HEK293T (cell line): ENCODE data around the gene NUDT22.
A peak's percentile ranks its signal among the peaks of the same experiment; 100 is the strongest.

Source experiments
- CTCF ChIA-PET: fragments of 350-600 bp; formaldehyde crosslinking; extraction: SDS; loops from one replicate; lab custom pipeline; 2021; ENCODE audit warnings: antibody characterized with exemption, inconsistent platforms; lab: Yijun Ruan, JAX
- POLR2A ChIA-PET: fragments of 350-600 bp; formaldehyde crosslinking; extraction: SDS; loops from one replicate; lab custom pipeline; 2020; ENCODE audit warnings: antibody characterized with exemption, inconsistent platforms; lab: Yijun Ruan, JAX
- DNase-seq: peaks from one replicate; pipeline ENCODE4 v3.0.0; 2012; ENCODE audit warnings: mixed read lengths; ENCODE audit errors: extremely low spot score
- ARNT ChIP-seq: fragments of 450-650 bp; IDR thresholded peaks from 2 replicates; pipeline ENCODE4 v1.6.1; 2017; ENCODE audit warnings: mild to moderate bottlenecking
- BHLHE40 ChIP-seq: fragments of 450-650 bp; IDR thresholded peaks from 2 replicates; pipeline ENCODE4 v1.6.1; 2016; ENCODE audit warnings: mild to moderate bottlenecking, moderate library complexity, borderline replicate concordance
- CTBP1 ChIP-seq: fragments of 450-650 bp; IDR thresholded peaks from 2 replicates; pipeline ENCODE4 v1.6.1; 2016; ENCODE audit warnings: borderline replicate concordance
- ELF4 ChIP-seq: fragments of 450-650 bp; IDR thresholded peaks from 2 replicates; pipeline ENCODE4 v1.6.1; 2017; ENCODE audit warnings: antibody characterized with exemption
- FOXA1 ChIP-seq: fragments of 450-650 bp; IDR thresholded peaks from 2 replicates; pipeline ENCODE4 v1.6.1; 2016; ENCODE audit warnings: mild to moderate bottlenecking
- FOXK2 ChIP-seq: fragments of 450-650 bp; IDR thresholded peaks from 2 replicates; pipeline ENCODE4 v1.6.1; 2016; ENCODE audit warnings: mild to moderate bottlenecking
- FOXM1 ChIP-seq: fragments of 450-650 bp; IDR thresholded peaks from 2 replicates; pipeline ENCODE4 v1.6.1; 2017; ENCODE audit warnings: mild to moderate bottlenecking, borderline replicate concordance
- HDGF ChIP-seq: fragments of 450-650 bp; IDR thresholded peaks from 2 replicates; pipeline ENCODE4 v1.6.1; 2017; ENCODE audit warnings: antibody characterized with exemption, borderline replicate concordance
- L3MBTL2 ChIP-seq: fragments of 450-650 bp; conservative IDR thresholded peaks from 2 replicates; pipeline ENCODE4 v1.6.1; 2016; ENCODE audit warnings: mild to moderate bottlenecking
- LEF1 ChIP-seq: fragments of 450-650 bp; IDR thresholded peaks from 2 replicates; pipeline ENCODE4 v1.6.1; 2017; ENCODE audit warnings: mild to moderate bottlenecking, borderline replicate concordance
- NFRKB ChIP-seq: fragments of 450-650 bp; IDR thresholded peaks from 2 replicates; pipeline ENCODE4 v1.6.1; 2016; ENCODE audit warnings: mild to moderate bottlenecking, moderate library complexity
- PKNOX1 ChIP-seq: fragments of 450-650 bp; IDR thresholded peaks from 2 replicates; pipeline ENCODE4 v1.6.1; 2016
- SP1 ChIP-seq: fragments of 450-650 bp; IDR thresholded peaks from 2 replicates; pipeline ENCODE4 v1.6.1; 2017
- SUZ12 ChIP-seq: fragments of 450-650 bp; IDR thresholded peaks from 2 replicates; pipeline ENCODE4 v1.6.1; 2016; ENCODE audit warnings: mild to moderate bottlenecking
- TARDBP ChIP-seq: fragments of 450-650 bp; IDR thresholded peaks from 2 replicates; pipeline ENCODE4 v1.6.1; 2016
- ZNF384 ChIP-seq: fragments of 450-650 bp; IDR thresholded peaks from 2 replicates; pipeline ENCODE4 v1.6.1; 2016

NUDT22 gene

GRCh38 chr11:64202992-64203391, 23.1 kb upstream of the NUDT22 start:
- no peak for TF ChIP-seq FOXA1
- DNase-seq: no peak
- ChIA-PET CTCF (no interaction called here), POLR2A (interaction anchor here (0.7 to 1.4 kb wide), 2 partner anchors 18 to 21 kb away, joined by 3 to 4 read pairs; no protein-coding TSS in a partner anchor)

GRCh38 chr11:64203421-64204079, 22.5 kb upstream of the NUDT22 start:
- CTCF ChIA-PET: interaction anchor here (1.2 to 3.0 kb wide), 3 partner anchors 18 to 69 kb away, joined by 3 to 18 read pairs (median 14); partner anchors contain the start of genes PLCB3 and STIP1
- POLR2A ChIA-PET: interaction anchor here (1.4 to 1.6 kb wide), 2 partner anchors 19 to 101 kb away, joined by 3 to 7 read pairs; no protein-coding TSS in a partner anchor
- no peak for DNase-seq
- TF ChIP-seq L3MBTL2: no peak
- TF ChIP-seq FOXK2: no peak
- no peak for TF ChIP-seq ELF4
- no peak for TF ChIP-seq PKNOX1
- TF ChIP-seq SUZ12: no peak
- TF ChIP-seq ARNT: no peak
- TF ChIP-seq BHLHE40: no peak
- no peak for TF ChIP-seq FOXM1
- no peak for TF ChIP-seq TARDBP
- no peak for TF ChIP-seq CTBP1
- TF ChIP-seq LEF1: no peak
- TF ChIP-seq NFRKB: no peak
- no peak for TF ChIP-seq HDGF
- no peak for TF ChIP-seq SP1
- TF ChIP-seq FOXA1: no peak

- DNase-seq: no peak
- no peak for TF ChIP-seq SUZ12
- no peak for TF ChIP-seq ZNF384
- no peak for TF ChIP-seq FOXM1
- no peak for TF ChIP-seq PKNOX1
- no peak for TF ChIP-seq CTBP1
- TF ChIP-seq NFRKB: no peak
- TF ChIP-seq ARNT: no peak
- no peak for TF ChIP-seq ELF4
- no peak for TF ChIP-seq LEF1
- no peak for TF ChIP-seq FOXK2
- no peak for TF ChIP-seq FOXA1
- TF ChIP-seq SP1: no peak
- no peak for TF ChIP-seq TARDBP
- no peak for TF ChIP-seq L3MBTL2
- no peak for TF ChIP-seq BHLHE40
- TF ChIP-seq HDGF: no peak
- POLR2A ChIA-PET: interaction anchor here (1.0 to 3.8 kb wide), 5 partner anchors 19 to 100 kb away, joined by 3 to 23 read pairs (median 7); partner anchors contain the start of genes NUDT22 and TRPT1
- CTCF ChIA-PET: interaction anchor here (0.6 to 3.0 kb wide), 15 partner anchors 11 to 374 kb away, joined by 3 to 18 read pairs (median 4); partner anchors contain the start of genes FKBP2, NUDT22, PLCB3 and STIP1
Measured at GRCh38 chr11:64204080-64204440, 22.0 kb upstream of the NUDT22 start.

- ChIA-PET POLR2A (interaction anchor here (1.0 to 3.8 kb wide), 5 partner anchors 20 to 100 kb away, joined by 3 to 23 read pairs (median 7); partner anchors contain the start of genes NUDT22 and TRPT1), CTCF (interaction anchor here (0.6 to 3.0 kb wide), 19 partner anchors 11 to 374 kb away, joined by 3 to 18 read pairs (median 4); partner anchors contain the start of genes FKBP2, NUDT22, PLCB3 and STIP1)
- TF ChIP-seq ELF4 (no peak), FOXA1 (no peak), ZNF384 (peak; percentile 90)
- peak; percentile 78 for DNase-seq
Measured at GRCh38 chr11:64204464-64204989, 21.5 kb upstream of the NUDT22 start.

- no peak for DNase-seq
- no peak for TF ChIP-seq FOXA1
- TF ChIP-seq NFRKB: no peak
- no peak for TF ChIP-seq ARNT
- no peak for TF ChIP-seq FOXK2
- TF ChIP-seq LEF1: no peak
- POLR2A ChIA-PET: interaction anchor here (0.7 to 3.8 kb wide), 5 partner anchors 9 to 111 kb away, joined by 3 to 23 read pairs (median 4); partner anchors contain the start of genes PRDX5, STIP1 and TRMT112
- CTCF ChIA-PET: interaction anchor here (0.7 to 3.0 kb wide), 2 partner anchors 44 to 63 kb away, joined by 3 to 14 read pairs; partner anchors contain the start of gene PLCB3
Measured at GRCh38 chr11:64206457-64207255, 19.4 kb upstream of the NUDT22 start, which contains the start of gene FERMT3. FERMT3 (plus strand) TSS chr11:64206721; CDS start chr11:64207365, 644 bp downstream.
